ENCODE measurements around the gene MRPS15. TPM values are rescaled to one million over a fixed set of nuclear protein-coding genes. Genes with fewer than 3 reads are reported as not detected.

The MRPS15 gene
- polyA plus RNA-seq, 6 donors from 2014 or later, result 55.6 to 86.7 (median 62.4) TPM

- Mint-ChIP-seq H3K4me1 (peaks cover 19 to 20% (median 19%) of the 10 kb centered on the region in 3 donors), H3K4me3 (peak overlapping the region in 5 of 8 donors; percentile 14 to 97 (median 38)), H3K36me3 (no peaks in the 10 kb centered on the region), H3K9me3 (peaks cover 0 to 1% (median 0%) of the 10 kb centered on the region in 7 donors), H3K27ac (peak overlapping the region in 2 of 6 donors; percentile 49 to 56), H3K27me3 (no peaks in the 10 kb centered on the region)
- no peak for DNase-seq
- no peak for ATAC-seq (ENCODE audit: low read depth in 2 of 2)
Observed at GRCh38 chr1:36448530-36449056, 15.6 kb downstream of the MRPS15 start.

- Mint-ChIP-seq H3K27me3 (no peaks in the 10 kb centered on the region), H3K36me3 (no peaks in the 10 kb centered on the region), H3K4me3 (no peak overlapping the region), H3K9me3 (peaks cover 0 to 1% (median 0%) of the 10 kb centered on the region in 7 donors), H3K27ac (peak overlapping the region in 2 of 6 donors; percentile 2 to 69), H3K4me1 (peaks cover 17 to 20% (median 19%) of the 10 kb centered on the region in 3 donors)
- DNase-seq (no peak), ATAC-seq (ENCODE audit: low read depth in 2 of 2) (no peak)
Observed at GRCh38 chr1:36447450-36447849, 16.7 kb downstream of the MRPS15 start.

GRCh38 chr1:36446746-36447145 lies 17.4 kb downstream of the MRPS15 start:
- Mint-ChIP-seq H3K4me1 (peaks cover 15 to 19% (median 18%) of the 10 kb centered on the region in 3 donors), H3K27ac (peak overlapping the region in 3 of 6 donors; percentile 32 to 84 (median 70))
- DNase-seq, result no peak

GRCh38 chr1:36446271-36446670 lies 17.9 kb downstream of the MRPS15 start:
- Mint-ChIP-seq H3K9me3 (peaks cover 0 to 1% (median 0%) of the 10 kb centered on the region in 7 donors), H3K4me3 (no peak overlapping the region), H3K36me3 (no peaks in the 10 kb centered on the region), H3K27ac (no peak overlapping the region), H3K27me3 (no peaks in the 10 kb centered on the region), H3K4me1 (peaks cover 10 to 15% (median 13%) of the 10 kb centered on the region in 3 donors)
- DNase-seq (no peak), ATAC-seq (ENCODE audit: low read depth in 2 of 2) (no peak)

More at GRCh38 chr1:36446746-36447145, 17.4 kb downstream of the MRPS15 start:
- Mint-ChIP-seq H3K9me3 (peaks cover 0 to 1% (median 0%) of the 10 kb centered on the region in 7 donors), H3K27me3 (no peaks in the 10 kb centered on the region), H3K36me3 (no peaks in the 10 kb centered on the region), H3K4me3 (no peak overlapping the region)
- no peak for ATAC-seq (ENCODE audit: low read depth in 2 of 2)

- no peak overlapping the region for H3K4me3 Mint-ChIP-seq
- H3K36me3 Mint-ChIP-seq, result no peaks in the 10 kb centered on the region
- no peaks in the 10 kb centered on the region for H3K4me1 Mint-ChIP-seq
- DNase-seq (no peak), ATAC-seq (ENCODE audit: low read depth in 2 of 2) (no peak)
- no peaks in the 10 kb centered on the region for H3K27me3 Mint-ChIP-seq
- H3K9me3 Mint-ChIP-seq, result no peaks in the 10 kb centered on the region
- H3K27ac Mint-ChIP-seq, result no peak overlapping the region
Observed at GRCh38 chr1:36443297-36443696, 20.9 kb downstream of the MRPS15 start.

- no peak for DNase-seq
- H3K27me3 Mint-ChIP-seq, result no peaks in the 10 kb centered on the region
- H3K36me3 Mint-ChIP-seq, result no peaks in the 10 kb centered on the region
- no peaks in the 10 kb centered on the region for H3K9me3 Mint-ChIP-seq
- no peak for ATAC-seq (ENCODE audit: low read depth in 2 of 2)
- H3K4me1 Mint-ChIP-seq, result no peaks in the 10 kb centered on the region
- no peak overlapping the region for H3K4me3 Mint-ChIP-seq
- H3K27ac Mint-ChIP-seq, result no peak overlapping the region
Observed at GRCh38 chr1:36442337-36442736, 21.8 kb downstream of the MRPS15 start.

GRCh38 chr1:36440646-36441045 lies 23.5 kb downstream of the MRPS15 start:
- Mint-ChIP-seq H3K9me3 (no peaks in the 10 kb centered on the region), H3K27me3 (no peaks in the 10 kb centered on the region), H3K36me3 (no peaks in the 10 kb centered on the region), H3K4me3 (no peak overlapping the region), H3K27ac (peak overlapping the region in 1 of 6 donors; percentile 82), H3K4me1 (no peaks in the 10 kb centered on the region)
- ATAC-seq (ENCODE audit: low read depth in 2 of 2) (no peak), DNase-seq (no peak)

- Mint-ChIP-seq H3K4me1 (no peaks in the 10 kb centered on the region), H3K4me3 (no peak overlapping the region), H3K9me3 (no peaks in the 10 kb centered on the region), H3K36me3 (no peaks in the 10 kb centered on the region), H3K27me3 (no peaks in the 10 kb centered on the region), H3K27ac (no peak overlapping the region)
- DNase-seq, result no peak
- ATAC-seq (ENCODE audit: low read depth in 2 of 2), result no peak
Observed at GRCh38 chr1:36440044-36440443, 24.1 kb downstream of the MRPS15 start.

- DNase-seq (no peak), ATAC-seq (ENCODE audit: low read depth in 2 of 2) (no peak)
- Mint-ChIP-seq H3K9me3 (no peaks in the 10 kb centered on the region), H3K36me3 (no peaks in the 10 kb centered on the region), H3K4me3 (peak overlapping the region in 1 of 8 donors; percentile 3), H3K4me1 (no peaks in the 10 kb centered on the region), H3K27ac (no peak overlapping the region), H3K27me3 (no peaks in the 10 kb centered on the region)
Observed at GRCh38 chr1:36438715-36439114, 25.5 kb downstream of the MRPS15 start.

GRCh38 chr1:36436821-36437220 lies 27.4 kb downstream of the MRPS15 start:
- no peak for DNase-seq
- no peak overlapping the region for H3K27ac Mint-ChIP-seq
- H3K36me3 Mint-ChIP-seq, result no peaks in the 10 kb centered on the region
- no peaks in the 10 kb centered on the region for H3K27me3 Mint-ChIP-seq
- no peak overlapping the region for H3K4me3 Mint-ChIP-seq
- H3K4me1 Mint-ChIP-seq, result no peaks in the 10 kb centered on the region
- no peak for ATAC-seq (ENCODE audit: low read depth in 2 of 2)
- H3K9me3 Mint-ChIP-seq, result no peaks in the 10 kb centered on the region

GRCh38 chr1:36433102-36433501 lies 31.1 kb downstream of the MRPS15 start:
- Mint-ChIP-seq H3K27me3 (no peaks in the 10 kb centered on the region), H3K9me3 (no peaks in the 10 kb centered on the region), H3K4me1 (no peaks in the 10 kb centered on the region), H3K36me3 (no peaks in the 10 kb centered on the region), H3K27ac (no peak overlapping the region), H3K4me3 (no peak overlapping the region)
- no peak for DNase-seq
- no peak for ATAC-seq (ENCODE audit: low read depth in 2 of 2)

- Mint-ChIP-seq H3K4me1 (no peaks in the 10 kb centered on the region), H3K9me3 (no peaks in the 10 kb centered on the region), H3K27me3 (no peaks in the 10 kb centered on the region), H3K4me3 (no peak overlapping the region), H3K27ac (no peak overlapping the region), H3K36me3 (no peaks in the 10 kb centered on the region)
- ATAC-seq (ENCODE audit: low read depth in 2 of 2), result no peak
- no peak for DNase-seq
Observed at GRCh38 chr1:36432616-36433015, 31.6 kb downstream of the MRPS15 start.

- no peak for ATAC-seq (ENCODE audit: low read depth in 2 of 2)
- H3K9me3 Mint-ChIP-seq, result no peaks in the 10 kb centered on the region
- no peak for DNase-seq
- no peaks in the 10 kb centered on the region for H3K36me3 Mint-ChIP-seq
- H3K27me3 Mint-ChIP-seq, result no peaks in the 10 kb centered on the region
- peak overlapping the region in 1 of 6 donors; percentile 49 for H3K27ac Mint-ChIP-seq
- H3K4me3 Mint-ChIP-seq, result no peak overlapping the region
- H3K4me1 Mint-ChIP-seq, result peaks cover 4% of the 10 kb centered on the region in 3 donors
Observed at GRCh38 chr1:36425791-36426190, 38.4 kb downstream of the MRPS15 start.

GRCh38 chr1:36421649-36422048 lies 42.5 kb downstream of the MRPS15 start:
- H3K27me3 Mint-ChIP-seq, result no peaks in the 10 kb centered on the region
- peak overlapping the region in 1 of 8 donors; percentile 79 for H3K4me3 Mint-ChIP-seq
- no peak for DNase-seq
- no peaks in the 10 kb centered on the region for H3K9me3 Mint-ChIP-seq
- ATAC-seq (ENCODE audit: low read depth in 2 of 2), result no peak
- H3K4me1 Mint-ChIP-seq, result peaks cover 7 to 10% (median 7%) of the 10 kb centered on the region in 3 donors
- peak overlapping the region in 1 of 6 donors; percentile 58 for H3K27ac Mint-ChIP-seq
- H3K36me3 Mint-ChIP-seq, result no peaks in the 10 kb centered on the region

All from naive B cell (primary cell).